IPS-11a (cell line): ENCODE measurements around the gene PURA.
"Not testable (repeated sequence)": the region's sequence is repeated elsewhere in the genome, so short reads cannot be mapped to it uniquely, and the experiment has no call there.

Experiments used
- H3K4me3 ChIP-seq: one replicate; pipeline ENCODE4 v1.5.1; 2013; ENCODE audit warnings: low read depth, low read length, control low read depth

Gene PURA

GRCh38 chr5:140134277-140134935 is 20.5 kb downstream of the PURA start:
- no peak overlapping the region for H3K4me3 ChIP-seq

GRCh38 chr5:140135127-140135526 is 21.2 kb downstream of the PURA start:
- no peak overlapping the region for H3K4me3 ChIP-seq

- no peak overlapping the region for H3K4me3 ChIP-seq
Observed at GRCh38 chr5:140136624-140137023, 22.7 kb downstream of the PURA start.

GRCh38 chr5:140140435-140140834 is 26.5 kb downstream of the PURA start:
- no peak overlapping the region for H3K4me3 ChIP-seq

GRCh38 chr5:140141241-140141640 is 27.3 kb downstream of the PURA start:
- no peak overlapping the region for H3K4me3 ChIP-seq

GRCh38 chr5:140142246-140142645 is 28.3 kb downstream of the PURA start:
- H3K4me3 ChIP-seq: no peak overlapping the region

GRCh38 chr5:140142856-140143255 is 28.9 kb downstream of the PURA start:
- no peak overlapping the region for H3K4me3 ChIP-seq

GRCh38 chr5:140143521-140144258 is 29.8 kb downstream of the PURA start:
- H3K4me3 ChIP-seq: no peak overlapping the region

- H3K4me3 ChIP-seq: no peak overlapping the region
Observed at GRCh38 chr5:140145256-140145655, 31.3 kb downstream of the PURA start.

- H3K4me3 ChIP-seq: peak overlapping the region; percentile 65
Observed at GRCh38 chr5:140145818-140146522, 32.1 kb downstream of the PURA start.

GRCh38 chr5:140146523-140146842 is 32.6 kb downstream of the PURA start:
- peak overlapping the region; percentile 65 for H3K4me3 ChIP-seq

GRCh38 chr5:140147460-140147859 is 33.6 kb downstream of the PURA start:
- H3K4me3 ChIP-seq: no peak overlapping the region

GRCh38 chr5:140148508-140148907 is 34.6 kb downstream of the PURA start:
- no peak overlapping the region for H3K4me3 ChIP-seq

GRCh38 chr5:140150201-140150600 is 36.3 kb downstream of the PURA start:
- H3K4me3 ChIP-seq: no peak overlapping the region

GRCh38 chr5:140151144-140152021 is 37.5 kb downstream of the PURA start:
- H3K4me3 ChIP-seq: no peak overlapping the region

GRCh38 chr5:140152022-140152999 is 38.4 kb downstream of the PURA start:
- H3K4me3 ChIP-seq: no peak overlapping the region

GRCh38 chr5:140153255-140153654 is 39.3 kb downstream of the PURA start:
- H3K4me3 ChIP-seq: no peak overlapping the region

GRCh38 chr5:140153905-140154304 is 40.0 kb downstream of the PURA start:
- H3K4me3 ChIP-seq: no peak overlapping the region

- not testable (repeated sequence) for H3K4me3 ChIP-seq
Observed at GRCh38 chr5:140154710-140155381, 40.9 kb downstream of the PURA start.
